GM12865 (cell line): Measurements from ENCODE around the gene MRPL10.

Experiments
- DNase-seq: peaks from one replicate; pipeline ENCODE4 v3.0.0; 2010; ENCODE audit warnings: low read depth
- H3K4me3 ChIP-seq: 2 replicates; pipeline ENCODE4 v1.5.1; 2011; ENCODE audit warnings: mild to moderate bottlenecking, low read depth, low read length, control low read depth
- TF ChIP-seq, protein P1 (sequence below): IDR thresholded peaks from 2 replicates; pipeline ENCODE4 v1.5.1; 2011; ENCODE audit warnings: low read length, control low read depth, low read depth, inconsistent platforms; ENCODE audit not compliant: insufficient read depth; ENCODE audit errors: missing control alignments

Gene MRPL10

DNA sequence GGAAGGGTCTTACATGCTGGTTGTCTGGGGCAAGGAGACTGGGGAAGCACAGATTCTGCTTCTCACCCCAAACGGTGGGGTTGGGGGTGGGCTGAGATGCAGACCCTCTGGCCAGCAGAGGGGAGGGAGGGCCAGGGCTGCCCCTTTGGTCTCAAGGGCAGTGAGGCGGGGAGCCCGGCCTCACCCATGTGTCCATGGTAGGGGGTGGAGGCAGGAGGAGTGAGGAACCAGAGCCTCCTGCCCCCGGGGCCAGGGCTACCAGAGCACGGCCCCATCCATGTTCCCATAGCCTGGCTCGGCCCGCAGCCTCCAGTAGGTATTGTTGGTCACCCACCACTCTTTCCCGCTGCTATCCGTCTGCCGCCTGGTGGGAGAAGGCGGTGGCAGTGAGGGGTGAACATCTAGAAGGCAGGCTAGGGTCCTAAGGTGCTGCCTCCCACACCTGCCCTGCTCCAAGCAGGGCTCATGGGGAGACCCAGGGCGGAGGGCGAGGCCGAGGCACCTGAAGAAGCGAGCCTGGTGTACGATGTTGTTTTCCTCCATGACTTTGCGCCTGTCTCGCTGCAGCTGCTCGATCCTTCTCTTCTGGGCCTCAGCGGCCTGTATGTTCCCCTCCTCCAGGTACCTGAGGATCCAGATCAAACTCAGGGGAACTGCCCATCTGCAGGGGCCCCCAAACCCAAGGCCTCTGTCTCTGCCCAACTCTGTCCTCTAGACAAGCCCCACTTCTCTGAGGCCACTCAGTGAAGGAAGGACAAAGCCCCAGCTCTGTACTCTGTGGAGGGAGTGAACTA, 23.1 kb downstream of the MRPL10 start:
- TF ChIP-seq, protein P1, sequence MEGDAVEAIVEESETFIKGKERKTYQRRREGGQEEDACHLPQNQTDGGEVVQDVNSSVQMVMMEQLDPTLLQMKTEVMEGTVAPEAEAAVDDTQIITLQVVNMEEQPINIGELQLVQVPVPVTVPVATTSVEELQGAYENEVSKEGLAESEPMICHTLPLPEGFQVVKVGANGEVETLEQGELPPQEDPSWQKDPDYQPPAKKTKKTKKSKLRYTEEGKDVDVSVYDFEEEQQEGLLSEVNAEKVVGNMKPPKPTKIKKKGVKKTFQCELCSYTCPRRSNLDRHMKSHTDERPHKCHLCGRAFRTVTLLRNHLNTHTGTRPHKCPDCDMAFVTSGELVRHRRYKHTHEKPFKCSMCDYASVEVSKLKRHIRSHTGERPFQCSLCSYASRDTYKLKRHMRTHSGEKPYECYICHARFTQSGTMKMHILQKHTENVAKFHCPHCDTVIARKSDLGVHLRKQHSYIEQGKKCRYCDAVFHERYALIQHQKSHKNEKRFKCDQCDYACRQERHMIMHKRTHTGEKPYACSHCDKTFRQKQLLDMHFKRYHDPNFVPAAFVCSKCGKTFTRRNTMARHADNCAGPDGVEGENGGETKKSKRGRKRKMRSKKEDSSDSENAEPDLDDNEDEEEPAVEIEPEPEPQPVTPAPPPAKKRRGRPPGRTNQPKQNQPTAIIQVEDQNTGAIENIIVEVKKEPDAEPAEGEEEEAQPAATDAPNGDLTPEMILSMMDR, result no peak
- DNase-seq, result no peak
- H3K4me3 ChIP-seq, result no peak overlapping the region

DNA sequence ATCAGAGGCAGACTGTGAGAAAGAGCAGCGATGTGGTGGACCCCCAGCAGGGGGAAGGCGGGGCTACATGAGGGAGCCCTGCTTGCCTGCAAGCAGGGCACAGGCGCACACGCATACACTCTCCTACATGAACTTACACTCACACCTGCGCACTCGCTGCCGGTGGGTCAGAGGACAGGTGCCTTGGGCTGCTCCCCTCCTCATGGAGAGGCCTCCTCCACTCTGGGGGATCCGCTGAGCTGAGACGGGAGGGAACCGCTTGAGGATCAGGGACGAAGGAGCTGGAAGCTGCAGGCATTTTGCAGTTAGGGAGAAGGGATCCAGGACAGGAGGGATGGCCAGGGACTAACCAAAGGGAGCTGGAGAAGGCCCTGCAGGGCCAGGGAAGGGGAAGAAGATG, 23.9 kb downstream of the MRPL10 start:
- TF ChIP-seq, protein P1, result no peak
- no peak for DNase-seq

DNA sequence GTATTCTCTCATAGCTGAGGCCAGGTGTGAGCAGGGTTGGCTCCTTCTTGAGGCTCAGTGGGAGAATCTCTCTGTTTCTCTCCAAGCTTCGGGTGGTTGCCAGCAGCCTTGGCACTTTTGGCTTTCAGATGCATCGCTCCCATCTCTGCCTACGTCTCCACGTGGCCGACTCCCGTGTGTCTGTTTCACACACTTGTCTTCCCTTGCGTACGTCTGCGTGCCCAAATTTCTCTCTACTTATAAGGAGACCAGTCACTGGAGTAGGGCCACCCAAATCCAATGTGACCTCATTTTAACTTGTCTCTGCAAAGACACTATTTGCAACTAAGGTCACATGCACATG, 24.5 kb downstream of the MRPL10 start:
- TF ChIP-seq, protein P1, result no peak
- no peak overlapping the region for H3K4me3 ChIP-seq
- DNase-seq, result no peak

More for the DNA sequence above, 23.9 kb downstream of the MRPL10 start:
- H3K4me3 ChIP-seq, result no peak overlapping the region

DNA sequence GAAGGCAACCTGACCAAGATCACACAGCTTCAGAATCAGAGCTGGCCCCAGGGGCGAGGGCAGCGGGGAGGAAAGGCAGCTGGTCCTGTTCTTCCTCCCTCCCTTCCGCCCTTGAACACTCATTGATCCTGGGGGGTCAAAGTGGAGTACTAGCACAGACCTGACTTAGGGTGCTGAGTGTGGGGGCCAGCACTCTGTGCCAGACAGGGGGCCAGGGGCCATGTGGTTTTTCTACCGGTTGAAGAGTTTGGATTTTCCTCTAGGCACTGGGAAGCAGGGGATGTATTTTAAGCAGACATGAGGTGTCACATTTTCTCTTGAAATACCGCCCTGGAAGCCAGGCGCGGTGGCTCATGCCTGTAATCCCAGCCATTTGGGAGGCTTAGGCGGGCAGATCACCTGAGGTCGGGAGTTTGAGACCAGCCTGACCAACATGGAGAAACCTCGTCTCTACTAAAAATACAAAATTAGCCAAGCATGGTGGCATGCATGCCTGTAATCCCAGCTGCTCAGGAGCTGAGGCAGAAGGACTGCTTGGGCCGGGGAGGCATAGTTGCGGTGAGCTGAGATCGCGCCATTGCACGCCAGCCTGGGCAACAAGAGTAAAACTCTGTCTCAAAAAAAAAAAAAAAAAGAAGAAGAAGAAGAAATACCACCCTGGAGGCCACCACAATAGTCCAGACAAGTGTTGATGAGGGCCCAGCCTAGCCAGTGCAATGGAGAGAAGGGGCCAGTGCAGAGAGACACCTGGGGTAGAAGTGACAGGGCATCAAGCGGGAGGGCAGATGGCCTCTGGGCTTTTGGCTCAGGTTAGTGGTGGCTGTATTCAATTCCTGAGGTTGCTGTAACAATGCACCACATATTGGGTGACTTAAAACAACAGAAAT, 25.1 kb downstream of the MRPL10 start:
- TF ChIP-seq, protein P1, result no peak
- no peak overlapping the region for H3K4me3 ChIP-seq
- no peak for DNase-seq

DNA sequence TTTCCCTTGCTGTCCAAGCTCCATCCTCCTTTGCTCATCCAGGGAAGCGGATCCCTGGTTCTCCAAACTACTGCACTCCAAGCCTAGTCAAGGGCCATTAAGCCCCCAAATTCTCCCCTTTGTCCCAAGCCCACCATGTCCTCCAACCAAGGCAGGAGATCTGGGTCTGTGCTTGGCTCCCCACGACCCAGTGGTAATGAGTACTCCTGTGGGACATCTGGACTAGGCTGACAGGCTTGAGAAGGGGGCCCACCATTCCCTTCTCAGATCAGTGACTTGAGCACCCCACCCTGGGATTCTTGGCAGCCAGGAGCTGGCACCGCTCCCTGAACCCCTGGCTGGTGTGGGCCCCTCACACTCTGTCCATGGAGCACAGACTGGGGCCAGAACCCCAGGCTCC, 26.9 kb downstream of the MRPL10 start:
- no peak for DNase-seq
- TF ChIP-seq, protein P1, result no peak
- no peak overlapping the region for H3K4me3 ChIP-seq

DNA sequence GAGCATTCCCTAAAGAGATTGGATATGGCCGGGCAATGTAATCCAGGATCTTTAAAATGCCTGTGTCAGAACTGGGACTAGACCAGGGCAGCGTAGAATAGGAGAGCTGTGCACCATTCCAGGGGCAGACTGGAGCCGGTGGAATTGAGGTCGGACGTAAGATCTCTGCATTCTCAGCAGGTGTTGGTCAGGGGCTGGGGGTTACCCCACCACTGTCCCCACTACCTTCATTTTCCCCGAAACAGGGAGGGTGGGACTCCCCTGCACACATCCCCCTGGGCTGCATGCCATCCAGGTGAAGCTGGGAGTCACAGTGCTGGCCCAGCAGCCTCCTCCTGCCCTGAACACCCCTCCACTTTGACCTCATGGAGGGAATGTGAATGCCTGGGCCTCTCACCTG, 27.6 kb downstream of the MRPL10 start:
- DNase-seq, result no peak
- no peak overlapping the region for H3K4me3 ChIP-seq
- TF ChIP-seq, protein P1, result no peak
